Adipocyte (in vitro differentiated cells): ENCODE measurements around the gene CENPP.

Source experiments
- DNase-seq: peaks from one replicate; pipeline ENCODE4 v3.0.0-alpha.2; 2015; ENCODE audit warnings: low read depth
- H3K27me3 ChIP-seq: replicated peaks from 2 replicates; pipeline ENCODE4 v1.7.0; 2013; ENCODE audit warnings: mild to moderate bottlenecking, low read length, moderate library complexity; ENCODE audit not compliant: control insufficient read depth, insufficient read depth
- H3K36me3 ChIP-seq: 2 replicates; pipeline ENCODE4 v1.7.0; 2013; ENCODE audit warnings: low read length, mild to moderate bottlenecking, moderate library complexity; ENCODE audit not compliant: control insufficient read depth, insufficient read depth, severe bottlenecking
- H3K4me1 ChIP-seq: 2 replicates; pipeline ENCODE4 v1.7.0; 2013; ENCODE audit warnings: mild to moderate bottlenecking, low read length, moderate library complexity; ENCODE audit not compliant: control insufficient read depth, insufficient read depth
- H3K4me3 ChIP-seq: 2 replicates; pipeline ENCODE4 v1.7.0; 2013; ENCODE audit warnings: mild to moderate bottlenecking, low read length, moderate library complexity
- H3K9ac ChIP-seq: 2 replicates; pipeline ENCODE4 v1.7.0; 2013; ENCODE audit warnings: mild to moderate bottlenecking, low read length, moderate library complexity
- H3K9me3 ChIP-seq: 2 replicates; pipeline ENCODE4 v1.7.0; 2013; ENCODE audit warnings: mild to moderate bottlenecking, low read length, moderate library complexity; ENCODE audit not compliant: control insufficient read depth

The CENPP gene

GRCh38 chr9:92324431-92324830, 1.3 kb upstream of the CENPP start:
- Histone ChIP-seq H3K27me3 (no peaks in the 10 kb centered on the region), H3K36me3 (peaks cover 34% of the 10 kb centered on the region), H3K4me1 (peaks cover 21% of the 10 kb centered on the region), H3K9me3 (no peaks in the 10 kb centered on the region), H3K9ac (peak overlapping the region; percentile 96), H3K4me3 (peak overlapping the region; percentile 91)
- DNase-seq, result no peak

DNA sequence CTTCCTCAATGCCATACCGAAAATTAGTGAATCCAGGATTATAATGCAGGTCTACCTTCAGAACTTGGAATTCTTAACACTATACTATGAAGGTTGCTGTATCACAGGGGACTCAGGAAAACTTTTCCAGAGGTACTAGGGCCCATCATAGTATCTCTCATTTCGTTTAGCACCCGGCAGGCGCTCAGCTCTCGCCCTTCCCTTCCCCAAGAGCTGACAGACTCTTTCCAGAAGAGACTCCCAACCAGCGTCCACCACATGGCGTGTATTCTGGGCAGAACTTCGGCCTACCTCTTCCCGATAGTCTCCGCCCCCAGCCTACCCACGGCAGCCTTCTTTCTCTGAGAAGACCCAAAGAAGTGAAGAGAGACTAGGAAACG, 874 bp upstream of the CENPP start:
- H3K4me3 ChIP-seq, result peak overlapping the region; percentile 91
- H3K9ac ChIP-seq, result peak overlapping the region; percentile 96
- DNase-seq, result no peak
- no peaks in the 10 kb centered on the region for H3K9me3 ChIP-seq
- H3K4me1 ChIP-seq, result peaks cover 21% of the 10 kb centered on the region
- peaks cover 30% of the 10 kb centered on the region for H3K36me3 ChIP-seq
- no peaks in the 10 kb centered on the region for H3K27me3 ChIP-seq

- Histone ChIP-seq H3K36me3 (peaks cover 21% of the 10 kb centered on the region), H3K4me1 (peaks cover 21% of the 10 kb centered on the region), H3K27me3 (no peaks in the 10 kb centered on the region), H3K9me3 (no peaks in the 10 kb centered on the region), H3K4me3 (peak overlapping the region; percentile 91), H3K9ac (peak overlapping the region; percentile 96)
- DNase-seq, result no peak
Measured at GRCh38 chr9:92325991-92326500, 293 bp downstream of the CENPP start.

GRCh38 chr9:92327283-92327850, 1.6 kb downstream of the CENPP start:
- Histone ChIP-seq H3K4me3 (no peak overlapping the region), H3K9ac (no peak overlapping the region), H3K36me3 (peaks cover 8% of the 10 kb centered on the region), H3K27me3 (no peaks in the 10 kb centered on the region), H3K4me1 (peaks cover 21% of the 10 kb centered on the region), H3K9me3 (no peaks in the 10 kb centered on the region)
- DNase-seq, result no peak

GRCh38 chr9:92328225-92328624, 2.5 kb downstream of the CENPP start:
- Histone ChIP-seq H3K9me3 (no peaks in the 10 kb centered on the region), H3K4me3 (no peak overlapping the region), H3K27me3 (no peaks in the 10 kb centered on the region), H3K36me3 (peaks cover under 1% of the 10 kb centered on the region), H3K9ac (peak overlapping the region; percentile 23), H3K4me1 (peaks cover 21% of the 10 kb centered on the region)
- peak; percentile 74 for DNase-seq

DNA sequence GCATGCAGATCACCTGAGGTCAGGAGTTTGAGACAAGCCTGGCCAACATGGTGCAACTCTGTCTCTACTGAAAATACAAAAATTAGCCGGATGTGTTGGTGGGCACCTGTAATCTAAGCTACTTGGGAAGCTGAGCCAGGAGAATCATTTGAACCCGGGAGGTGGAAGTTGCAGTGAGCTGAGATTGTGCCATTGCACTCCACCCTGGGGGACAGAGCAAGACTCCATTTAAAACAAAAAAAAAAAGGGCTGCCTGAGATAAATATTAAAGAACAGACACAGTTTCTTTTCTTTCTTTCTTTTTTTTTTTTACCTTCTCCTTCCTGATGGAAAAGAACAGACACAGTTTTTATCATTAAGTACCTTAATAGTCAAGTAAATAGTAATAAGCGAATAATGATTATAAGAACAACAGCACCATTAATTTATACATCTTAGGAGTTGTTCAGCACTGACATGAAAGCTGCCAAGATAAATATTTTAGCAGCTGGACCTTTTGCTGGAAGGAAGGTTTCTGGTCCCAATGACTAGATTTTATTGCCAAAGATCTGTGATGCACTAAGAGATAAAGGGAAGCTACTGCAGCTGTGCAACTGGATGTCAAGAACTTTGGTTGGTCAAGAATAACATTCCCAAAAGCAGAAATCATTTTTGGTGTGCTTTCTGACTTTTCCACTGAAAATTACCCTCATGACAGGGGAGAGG, 7.0 kb downstream of the CENPP start:
- Histone ChIP-seq H3K9ac (no peak overlapping the region), H3K4me3 (no peak overlapping the region), H3K4me1 (peaks cover 7% of the 10 kb centered on the region), H3K36me3 (no peaks in the 10 kb centered on the region), H3K27me3 (no peaks in the 10 kb centered on the region), H3K9me3 (no peaks in the 10 kb centered on the region)
- DNase-seq, result peak; percentile 60

DNA sequence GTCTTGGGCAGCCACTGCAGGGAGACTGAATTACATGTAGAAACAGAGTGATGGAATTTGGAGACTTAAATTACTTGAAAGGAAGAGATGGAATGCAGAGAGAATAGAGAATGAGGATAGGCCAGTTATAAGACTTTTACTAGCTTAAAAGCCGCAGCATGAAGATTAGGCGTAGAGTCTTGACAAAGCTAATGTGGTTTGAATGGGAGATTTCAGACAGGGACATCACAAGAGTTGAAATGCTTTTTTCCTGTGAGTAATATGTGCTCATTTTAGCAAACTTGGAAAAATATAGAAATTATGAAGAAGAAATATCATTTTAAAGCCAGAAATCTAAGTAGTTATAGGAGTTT, 7.5 kb downstream of the CENPP start:
- H3K4me1 ChIP-seq, result peaks cover 4% of the 10 kb centered on the region
- DNase-seq, result no peak
- no peaks in the 10 kb centered on the region for H3K9me3 ChIP-seq
- H3K36me3 ChIP-seq, result no peaks in the 10 kb centered on the region
- no peak overlapping the region for H3K4me3 ChIP-seq
- no peak overlapping the region for H3K9ac ChIP-seq
- H3K27me3 ChIP-seq, result no peaks in the 10 kb centered on the region

DNA sequence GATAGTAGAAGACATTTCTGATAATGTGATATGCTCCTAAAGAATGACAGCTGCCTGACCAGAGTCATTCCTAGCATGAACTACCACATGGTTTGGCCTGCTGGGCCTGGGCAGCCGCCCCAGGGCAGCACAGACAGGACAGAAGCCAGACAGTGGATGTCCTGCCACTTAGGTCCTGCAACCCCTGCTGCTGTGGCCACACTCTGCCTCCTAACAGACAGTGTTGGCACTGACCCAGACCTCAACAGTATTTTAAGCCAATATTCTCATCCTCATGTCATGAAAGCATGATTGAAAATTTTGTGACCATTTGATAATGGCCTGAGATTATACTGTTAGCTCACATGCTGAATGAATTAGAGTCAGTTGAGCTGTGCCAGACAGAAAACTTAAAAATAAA, 15.8 kb downstream of the CENPP start:
- H3K27me3 ChIP-seq, result no peaks in the 10 kb centered on the region
- no peaks in the 10 kb centered on the region for H3K9me3 ChIP-seq
- no peak overlapping the region for H3K9ac ChIP-seq
- no peak overlapping the region for H3K4me3 ChIP-seq
- H3K36me3 ChIP-seq, result no peaks in the 10 kb centered on the region
- DNase-seq, result no peak
- H3K4me1 ChIP-seq, result peaks cover 16% of the 10 kb centered on the region

GRCh38 chr9:92342825-92343488, 17.2 kb downstream of the CENPP start:
- no peak overlapping the region for H3K4me3 ChIP-seq
- peak overlapping the region; percentile 65 for H3K9ac ChIP-seq
- H3K36me3 ChIP-seq, result no peaks in the 10 kb centered on the region
- H3K4me1 ChIP-seq, result peaks cover 16% of the 10 kb centered on the region
- no peaks in the 10 kb centered on the region for H3K9me3 ChIP-seq
- peak; percentile 65 for DNase-seq
- H3K27me3 ChIP-seq, result no peaks in the 10 kb centered on the region

GRCh38 chr9:92345582-92345981, 19.8 kb downstream of the CENPP start:
- Histone ChIP-seq H3K9me3 (no peaks in the 10 kb centered on the region), H3K9ac (no peak overlapping the region), H3K4me1 (peaks cover 28% of the 10 kb centered on the region), H3K27me3 (no peaks in the 10 kb centered on the region), H3K4me3 (no peak overlapping the region), H3K36me3 (no peaks in the 10 kb centered on the region)
- DNase-seq, result no peak
